Stimulated activated CD8-positive, alpha-beta memory T cell treated with anti-CD3 and anti-CD28 coated beads, Interleukin-2, amount 100 ng/mL, for 48 hours (primary cell): ENCODE measurements around the gene FCGR2B.
"Not testable (repeated sequence)": the region's sequence is repeated elsewhere in the genome, so short reads cannot be mapped to it uniquely, and the experiment has no call there.

Experiments
- DNase-seq, 2 donors: peaks; one replicate each; pipeline ENCODE4 v3.0.0-alpha.2; 2020; ENCODE audit warnings: low read depth in 2 of 2

The FCGR2B gene

GRCh38 chr1:161647507-161648360, 15.2 kb upstream of the FCGR2B start:
- not testable (repeated sequence) for DNase-seq

GRCh38 chr1:161653541-161653940, 9.4 kb upstream of the FCGR2B start:
- DNase-seq: not testable (repeated sequence)

GRCh38 chr1:161653971-161654370, 9.0 kb upstream of the FCGR2B start:
- DNase-seq: not testable (repeated sequence)

GRCh38 chr1:161658524-161658923, 4.4 kb upstream of the FCGR2B start:
- DNase-seq: not testable (repeated sequence)

- not testable (repeated sequence) for DNase-seq
Measured at GRCh38 chr1:161661660-161662311, 1.2 kb upstream of the FCGR2B start.

- DNase-seq: not testable (repeated sequence)
Measured at GRCh38 chr1:161663569-161663968, 626 bp downstream of the FCGR2B start.

GRCh38 chr1:161664689-161665088, 1.7 kb downstream of the FCGR2B start:
- not testable (repeated sequence) for DNase-seq

- DNase-seq: not testable (repeated sequence)
Measured at GRCh38 chr1:161671045-161672020, 8.4 kb downstream of the FCGR2B start.

GRCh38 chr1:161673437-161673836, 10.5 kb downstream of the FCGR2B start:
- not testable (repeated sequence) for DNase-seq

- DNase-seq: not testable (repeated sequence)
Measured at GRCh38 chr1:161674447-161674846, 11.5 kb downstream of the FCGR2B start.

GRCh38 chr1:161674908-161675307, 12.0 kb downstream of the FCGR2B start:
- not testable (repeated sequence) for DNase-seq

- no peak for DNase-seq
Measured at GRCh38 chr1:161676441-161676840, 13.5 kb downstream of the FCGR2B start.

GRCh38 chr1:161676958-161677689, 14.2 kb downstream of the FCGR2B start:
- DNase-seq: no peak

GRCh38 chr1:161678500-161678899, 15.6 kb downstream of the FCGR2B start:
- no peak for DNase-seq

GRCh38 chr1:161681879-161682278, 18.9 kb downstream of the FCGR2B start:
- no peak for DNase-seq

GRCh38 chr1:161688946-161689345, 26.0 kb downstream of the FCGR2B start:
- no peak for DNase-seq

- no peak for DNase-seq
Measured at GRCh38 chr1:161691846-161692245, 28.9 kb downstream of the FCGR2B start.

- not testable (repeated sequence) for DNase-seq
Measured at GRCh38 chr1:161693020-161693712, 30.2 kb downstream of the FCGR2B start.

GRCh38 chr1:161698302-161698701, 35.4 kb downstream of the FCGR2B start:
- not testable (repeated sequence) for DNase-seq

- no peak for DNase-seq
Measured at GRCh38 chr1:161702250-161702649, 39.3 kb downstream of the FCGR2B start.
